Measurements from ENCODE around the gene MCAT.

DNA sequence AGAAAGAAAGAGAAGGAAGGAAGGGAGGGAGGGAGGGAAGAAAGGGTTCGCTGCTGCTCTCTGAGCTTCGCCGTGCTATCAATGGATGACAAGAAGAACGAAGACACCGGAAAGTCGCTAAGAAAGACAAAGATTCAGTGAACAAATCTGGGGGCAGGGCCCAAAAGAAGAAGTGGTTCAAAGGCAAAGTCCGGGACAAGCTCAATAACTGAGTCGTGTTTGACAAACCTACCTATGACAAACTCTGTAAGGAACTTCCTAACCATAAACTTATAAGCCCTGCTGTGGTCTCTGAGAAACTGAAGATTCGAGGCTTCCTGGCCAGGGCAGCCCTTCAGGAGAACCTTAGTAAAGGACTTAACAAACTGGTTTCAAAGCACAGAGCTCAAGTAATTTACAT is 51.1 kb downstream of the MCAT start:
- TF ChIP-seq, protein P1, sequence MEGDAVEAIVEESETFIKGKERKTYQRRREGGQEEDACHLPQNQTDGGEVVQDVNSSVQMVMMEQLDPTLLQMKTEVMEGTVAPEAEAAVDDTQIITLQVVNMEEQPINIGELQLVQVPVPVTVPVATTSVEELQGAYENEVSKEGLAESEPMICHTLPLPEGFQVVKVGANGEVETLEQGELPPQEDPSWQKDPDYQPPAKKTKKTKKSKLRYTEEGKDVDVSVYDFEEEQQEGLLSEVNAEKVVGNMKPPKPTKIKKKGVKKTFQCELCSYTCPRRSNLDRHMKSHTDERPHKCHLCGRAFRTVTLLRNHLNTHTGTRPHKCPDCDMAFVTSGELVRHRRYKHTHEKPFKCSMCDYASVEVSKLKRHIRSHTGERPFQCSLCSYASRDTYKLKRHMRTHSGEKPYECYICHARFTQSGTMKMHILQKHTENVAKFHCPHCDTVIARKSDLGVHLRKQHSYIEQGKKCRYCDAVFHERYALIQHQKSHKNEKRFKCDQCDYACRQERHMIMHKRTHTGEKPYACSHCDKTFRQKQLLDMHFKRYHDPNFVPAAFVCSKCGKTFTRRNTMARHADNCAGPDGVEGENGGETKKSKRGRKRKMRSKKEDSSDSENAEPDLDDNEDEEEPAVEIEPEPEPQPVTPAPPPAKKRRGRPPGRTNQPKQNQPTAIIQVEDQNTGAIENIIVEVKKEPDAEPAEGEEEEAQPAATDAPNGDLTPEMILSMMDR (IDR thresholded peaks at IDR 0.05): no peak
- TF ChIP-seq EZH2 (IDR thresholded peaks at IDR 0.05; ENCODE audit: borderline replicate concordance, insufficient read depth, low read depth, low read length, poor library complexity, severe bottlenecking): no peak
